ENCODE results near the gene RHBDD3. TPM values are rescaled to one million over a fixed set of nuclear protein-coding genes. Genes with fewer than 3 reads are reported as not detected.

Gene RHBDD3
- total and polyA plus RNA-seq, 9 of the 15 experiments (the other 6 are each of a cell fraction or from before 2014, with no cell fraction given), result 0.32 to 35.6 (median 14.0) TPM

GRCh38 chr22:29267858-29268510 lies at the start of gene RHBDD3, which contains the start of gene EWSR1 (continued):
- TF ChIP-seq MCM5 (IDR thresholded peaks at IDR 0.05; ENCODE audit: low read depth), result no peak
- no peak for TF ChIP-seq NCOA4 (IDR thresholded peaks at IDR 0.05; ENCODE audit: partially characterized antibody)
- peak in 1 of 2 experiments; percentile 44; a peak in 2 of 4 replicates for TF ChIP-seq SIX5 (IDR thresholded peaks at IDR 0.05; ENCODE audit: borderline replicate concordance in 1 of 2, insufficient read depth in 1 of 2, low read depth in 1 of 2, low read length in 2 of 2)
- TF ChIP-seq NR2C1 (IDR thresholded peaks at IDR 0.05), result peak; percentile 91
- peak; percentile 85 for TF ChIP-seq NR2C1 (tag; IDR thresholded peaks at IDR 0.05)
- TF ChIP-seq TCF3 (CRISPR knock-in tag; IDR thresholded peaks at IDR 0.05), result no peak
- TF ChIP-seq SFPQ (IDR thresholded peaks at IDR 0.05; ENCODE audit: low read depth, low read length), result no peak
- peak; percentile 19; the same call in 1 of the 2 replicates for TF ChIP-seq GMEB1 (CRISPR knock-in tag; IDR thresholded peaks at IDR 0.05)
- TF ChIP-seq SP2 (IDR thresholded peaks at IDR 0.05; ENCODE audit: extremely low read depth, low read depth, low read length, poor library complexity, severe bottlenecking), result no peak
- no peak for TF ChIP-seq ZBTB34 (CRISPR knock-in tag; IDR thresholded peaks at IDR 0.05)
- no peak for TF ChIP-seq SAFB2 (IDR thresholded peaks at IDR 0.05; ENCODE audit: borderline replicate concordance, low read depth, low read length, severe bottlenecking)
- TF ChIP-seq ZFP1 (CRISPR knock-in tag; IDR thresholded peaks at IDR 0.05), result no peak
- no peak for TF ChIP-seq ARID2 (IDR thresholded peaks at IDR 0.05)
- no peak for TF ChIP-seq GABPA (tag; conservative IDR thresholded peaks at IDR 0.05; ENCODE audit: low read depth)
- TF ChIP-seq ZNF584 (CRISPR knock-in tag; IDR thresholded peaks at IDR 0.05; ENCODE audit: low read depth), result no peak
- TF ChIP-seq HLTF (IDR thresholded peaks at IDR 0.05), result no peak
- no peak for TF ChIP-seq BRF2 (IDR thresholded peaks at IDR 0.05; ENCODE audit: borderline replicate concordance, insufficient read depth, insufficient read length)
- no peak for TF ChIP-seq POLR2AphosphoS2 (IDR thresholded peaks at IDR 0.05; ENCODE audit: low read length)
- TF ChIP-seq SAP30 (IDR thresholded peaks at IDR 0.05; ENCODE audit: borderline replicate concordance, insufficient read depth, low read depth, low read length, poor library complexity, severe bottlenecking), result no peak
- TF ChIP-seq ZNF589 (CRISPR knock-in tag; IDR thresholded peaks at IDR 0.05; ENCODE audit: low read depth), result no peak
- peak in 1 of 2 experiments; percentile 61; a peak in 1 of 4 replicates for TF ChIP-seq ARNT (IDR thresholded peaks at IDR 0.05)
- no peak for TF ChIP-seq SMARCE1 (IDR thresholded peaks at IDR 0.05)

All from K562 (cell line).